Mononuclear cell (primary cell): ENCODE measurements around the gene NFASC. TPM values are rescaled to one million over a fixed set of nuclear protein-coding genes. Genes with fewer than 3 reads are reported as not detected.

Source experiments
- H3K27me3 ChIP-seq: 2 replicates; pipeline ENCODE4 v1.6.0; 2011; ENCODE audit warnings: low read length, control low read depth; ENCODE audit not compliant: insufficient read depth
- H3K4me1 ChIP-seq: 2 replicates; pipeline ENCODE4 v1.5.1; 2011; ENCODE audit warnings: mild to moderate bottlenecking, low read length, control low read depth; ENCODE audit not compliant: insufficient read depth
- H3K4me3 ChIP-seq: 2 replicates; pipeline ENCODE4 v1.5.1; 2011; ENCODE audit warnings: mild to moderate bottlenecking, low read length, moderate library complexity
- H3K9me3 ChIP-seq: 2 replicates; pipeline ENCODE4 v1.5.1; 2011; ENCODE audit warnings: low read depth, mild to moderate bottlenecking, control low read depth, low read length
- total RNA-seq: library from RNA; depleted of rRNA; stranded (reverse); fragments of >200 nt; gene quantifications from one replicate; pipeline ENCODE4 v1.2.3, GENCODE V29; 2012

NFASC gene
- total RNA-seq, 1 donor: under 0.01 TPM

GRCh38 chr1:204923201-204923600 lies 52.5 kb downstream of the NFASC start:
- no peaks in the 10 kb centered on the region for H3K27me3 ChIP-seq
- no peaks in the 10 kb centered on the region for H3K4me1 ChIP-seq
- no peaks in the 10 kb centered on the region for H3K9me3 ChIP-seq
- H3K4me3 ChIP-seq: no peak overlapping the region

DNA sequence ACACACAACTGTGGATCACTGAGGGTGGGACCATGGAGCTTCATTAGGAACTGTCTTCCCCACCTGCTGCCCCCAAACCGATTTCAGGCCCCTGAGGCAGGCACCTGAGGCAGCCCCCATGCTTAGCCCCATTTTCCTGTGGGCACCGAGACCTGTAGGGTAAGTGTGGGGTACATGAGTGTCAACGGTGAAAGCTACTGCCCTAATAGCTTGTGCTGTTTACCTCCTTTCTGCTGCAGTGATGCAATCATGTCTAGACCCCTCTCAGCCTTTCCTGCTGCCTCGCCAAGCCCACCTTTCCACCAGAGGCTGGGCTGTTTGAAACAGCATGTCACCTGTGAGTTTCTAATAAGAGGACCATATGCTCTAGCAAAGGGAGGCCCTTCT lies 53.0 kb downstream of the NFASC start:
- Histone ChIP-seq H3K4me3 (no peak overlapping the region), H3K9me3 (no peaks in the 10 kb centered on the region), H3K27me3 (no peaks in the 10 kb centered on the region), H3K4me1 (no peaks in the 10 kb centered on the region)

DNA sequence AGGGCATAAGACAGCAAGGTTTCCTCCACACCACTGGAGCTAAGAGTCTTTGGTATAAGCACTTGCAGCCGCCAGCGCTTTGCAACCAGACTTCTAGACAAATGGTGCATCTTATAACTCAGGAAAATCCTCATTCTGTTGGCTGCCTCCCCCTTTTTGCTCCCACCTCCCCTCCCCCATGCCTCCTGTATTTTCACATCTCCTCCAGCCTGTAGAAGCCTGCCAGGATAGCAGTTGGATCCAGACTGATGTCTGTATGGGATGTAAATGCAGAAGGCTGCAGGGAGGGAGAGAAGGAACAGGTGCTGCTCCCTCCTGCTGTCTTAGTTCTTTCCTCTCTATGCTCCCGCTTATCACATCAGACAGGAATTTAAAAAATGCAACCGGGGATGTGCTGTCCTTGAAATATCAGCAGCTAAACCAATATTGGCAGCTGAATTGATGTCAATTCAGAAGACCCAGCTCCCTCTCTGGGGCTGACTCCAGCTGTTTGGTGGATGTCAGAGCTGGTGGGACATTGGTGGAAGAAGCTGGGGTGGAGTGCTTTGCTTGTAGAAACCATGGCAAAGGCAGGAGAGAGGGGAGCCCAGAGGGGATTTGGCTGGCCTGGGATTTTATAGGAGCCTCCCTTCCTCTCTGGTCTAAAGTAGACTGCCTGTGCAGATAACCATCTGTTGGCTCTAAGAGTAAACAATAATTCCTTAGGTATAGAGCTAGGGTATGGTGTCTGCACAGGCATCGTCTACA lies 53.5 kb downstream of the NFASC start:
- H3K4me1 ChIP-seq: no peaks in the 10 kb centered on the region
- H3K9me3 ChIP-seq: no peaks in the 10 kb centered on the region
- H3K4me3 ChIP-seq: no peak overlapping the region
- no peaks in the 10 kb centered on the region for H3K27me3 ChIP-seq

DNA sequence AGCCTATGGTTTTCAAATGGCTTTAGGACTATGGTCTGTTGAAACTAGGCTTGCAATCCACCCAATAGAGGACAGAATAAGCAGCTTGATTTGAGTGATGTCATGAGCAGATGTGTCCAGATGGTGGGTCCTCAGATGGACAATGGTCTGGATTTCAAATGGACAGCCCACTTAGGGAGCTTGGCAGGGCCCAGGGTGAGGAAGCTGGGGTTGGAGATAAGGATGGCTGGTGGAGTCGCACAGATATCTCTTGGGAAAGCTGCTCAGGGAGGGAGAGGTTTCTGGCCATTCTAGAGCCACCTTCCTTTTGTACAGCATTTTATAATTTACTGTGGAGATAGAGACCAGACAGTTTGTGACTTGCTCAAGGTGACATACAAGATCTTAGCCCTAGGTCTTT lies 55.0 kb downstream of the NFASC start:
- Histone ChIP-seq H3K27me3 (no peaks in the 10 kb centered on the region), H3K4me3 (no peak overlapping the region), H3K4me1 (no peaks in the 10 kb centered on the region), H3K9me3 (no peaks in the 10 kb centered on the region)

- no peaks in the 10 kb centered on the region for H3K27me3 ChIP-seq
- no peak overlapping the region for H3K4me3 ChIP-seq
- H3K9me3 ChIP-seq: no peaks in the 10 kb centered on the region
- no peaks in the 10 kb centered on the region for H3K4me1 ChIP-seq
Observed at GRCh38 chr1:204927673-204928641, 57.3 kb downstream of the NFASC start.

- Histone ChIP-seq H3K4me3 (no peak overlapping the region), H3K4me1 (no peaks in the 10 kb centered on the region), H3K27me3 (no peaks in the 10 kb centered on the region), H3K9me3 (no peaks in the 10 kb centered on the region)
Observed at GRCh38 chr1:204928671-204929486, 58.2 kb downstream of the NFASC start.

GRCh38 chr1:204929487-204930154 lies 59.0 kb downstream of the NFASC start:
- no peaks in the 10 kb centered on the region for H3K4me1 ChIP-seq
- H3K9me3 ChIP-seq: no peaks in the 10 kb centered on the region
- no peak overlapping the region for H3K4me3 ChIP-seq
- H3K27me3 ChIP-seq: no peaks in the 10 kb centered on the region

DNA sequence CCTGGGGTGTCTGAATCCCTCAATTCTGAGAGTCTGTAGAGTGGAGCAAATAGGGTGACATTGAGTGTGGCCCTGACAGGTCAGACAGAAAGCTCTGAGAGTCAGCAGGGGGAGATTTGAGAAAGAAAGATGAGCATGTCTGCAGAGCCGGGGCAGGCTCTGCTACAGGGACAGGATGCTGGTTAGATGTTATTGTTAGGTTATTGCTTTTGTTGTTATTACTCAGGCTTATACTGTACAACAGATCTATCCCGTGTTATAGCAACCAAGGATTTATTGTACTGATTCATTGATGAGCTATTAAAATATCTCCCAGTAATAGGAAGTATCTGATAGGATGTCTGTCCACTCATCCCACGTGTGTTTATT lies 59.5 kb downstream of the NFASC start:
- no peaks in the 10 kb centered on the region for H3K9me3 ChIP-seq
- no peak overlapping the region for H3K4me3 ChIP-seq
- H3K27me3 ChIP-seq: no peaks in the 10 kb centered on the region
- no peaks in the 10 kb centered on the region for H3K4me1 ChIP-seq

- Histone ChIP-seq H3K27me3 (no peaks in the 10 kb centered on the region), H3K4me1 (no peaks in the 10 kb centered on the region), H3K9me3 (no peaks in the 10 kb centered on the region), H3K4me3 (no peak overlapping the region)
Observed at GRCh38 chr1:204931313-204931712, 60.7 kb downstream of the NFASC start.

DNA sequence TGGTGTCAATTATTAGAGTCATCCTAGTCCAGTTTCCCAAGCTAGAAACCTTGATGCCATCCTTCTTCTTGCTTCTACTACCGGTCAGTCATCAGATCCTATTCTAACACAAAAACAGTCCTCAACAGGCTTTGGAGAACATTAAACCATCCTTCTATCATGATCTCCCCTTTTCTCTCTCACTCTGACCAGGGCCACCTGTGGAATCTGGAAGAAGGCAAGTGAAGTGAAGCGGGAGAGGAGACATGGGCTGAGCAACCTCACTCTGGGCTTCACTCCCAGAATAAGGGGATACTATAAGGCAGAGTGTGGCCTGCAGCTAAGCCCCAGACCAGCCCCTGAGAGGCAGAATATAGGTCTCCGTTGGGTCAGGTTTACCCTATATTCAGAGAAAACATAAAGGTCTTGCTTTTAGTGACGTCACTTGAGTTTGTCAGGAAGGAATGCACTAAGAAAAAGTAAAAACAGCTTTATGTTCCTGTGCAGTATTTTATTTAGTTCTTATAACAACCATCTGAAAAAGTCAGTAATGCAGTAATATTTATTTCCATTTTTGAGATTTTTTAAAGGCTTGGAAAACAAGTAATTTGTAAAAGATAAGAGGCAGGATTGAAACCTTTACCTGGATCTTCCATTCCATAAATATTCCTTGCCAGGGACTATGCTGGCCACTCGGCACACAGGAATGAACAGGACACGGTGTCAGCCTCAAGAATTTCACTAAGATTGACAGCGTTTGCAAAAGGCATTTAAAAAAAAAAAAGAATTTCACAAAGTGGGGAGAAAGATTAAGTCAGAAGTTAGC lies 61.3 kb downstream of the NFASC start:
- Histone ChIP-seq H3K9me3 (no peaks in the 10 kb centered on the region), H3K4me1 (no peaks in the 10 kb centered on the region), H3K27me3 (no peaks in the 10 kb centered on the region), H3K4me3 (no peak overlapping the region)

GRCh38 chr1:204932573-204932909 lies 61.9 kb downstream of the NFASC start:
- Histone ChIP-seq H3K4me3 (no peak overlapping the region), H3K9me3 (no peaks in the 10 kb centered on the region), H3K4me1 (no peaks in the 10 kb centered on the region), H3K27me3 (no peaks in the 10 kb centered on the region)

- no peaks in the 10 kb centered on the region for H3K4me1 ChIP-seq
- H3K27me3 ChIP-seq: no peaks in the 10 kb centered on the region
- no peak overlapping the region for H3K4me3 ChIP-seq
- H3K9me3 ChIP-seq: no peaks in the 10 kb centered on the region
Observed at GRCh38 chr1:204935155-204935554, 64.5 kb downstream of the NFASC start.

DNA sequence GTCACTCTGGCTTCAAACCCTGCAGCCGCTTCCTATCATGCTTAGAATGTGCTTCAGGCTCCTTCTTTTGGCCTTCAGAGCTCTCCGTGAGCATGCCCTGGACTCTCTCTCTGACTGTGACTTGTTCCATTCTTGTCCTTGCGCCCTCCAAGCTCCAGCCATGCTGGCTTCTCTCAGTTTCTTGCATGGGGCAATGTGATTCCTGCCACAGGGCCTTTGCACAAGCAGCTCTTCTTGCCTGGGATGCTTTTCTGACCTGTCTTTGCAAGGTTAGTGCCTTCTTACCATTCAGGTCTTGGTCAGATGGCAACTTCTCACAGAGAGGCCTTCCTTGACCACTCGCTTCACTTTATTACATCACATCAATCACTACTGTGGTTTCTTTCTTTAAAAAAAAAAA lies 66.1 kb downstream of the NFASC start:
- no peaks in the 10 kb centered on the region for H3K4me1 ChIP-seq
- H3K9me3 ChIP-seq: no peaks in the 10 kb centered on the region
- no peaks in the 10 kb centered on the region for H3K27me3 ChIP-seq
- H3K4me3 ChIP-seq: no peak overlapping the region

- Histone ChIP-seq H3K4me1 (no peaks in the 10 kb centered on the region), H3K9me3 (no peaks in the 10 kb centered on the region), H3K27me3 (no peaks in the 10 kb centered on the region)
Observed at GRCh38 chr1:204937901-204938300, 67.2 kb downstream of the NFASC start.

More at GRCh38 chr1:204937901-204938300, 67.2 kb downstream of the NFASC start:
- no peak overlapping the region for H3K4me3 ChIP-seq
